Retinal pigment epithelial cell (primary cell): Measurements from ENCODE around the gene DOCK6.

Source experiments
- DNase-seq: peaks from one replicate; pipeline ENCODE4 v3.0.0-alpha.2; 2010; ENCODE audit warnings: low read depth
- H3K4me3 ChIP-seq: 2 replicates; pipeline ENCODE4 v1.5.1; 2011; ENCODE audit warnings: mild to moderate bottlenecking, low read length, control low read depth, moderate library complexity
- CTCF ChIP-seq: conservative IDR thresholded peaks from 2 replicates; pipeline ENCODE4 v1.5.1; 2011; ENCODE audit warnings: low read depth, low read length, control low read depth, inconsistent platforms

DOCK6 gene

GRCh38 chr19:11288349-11288748, 26.0 kb upstream of the DOCK6 start:
- H3K4me3 ChIP-seq = no peak overlapping the region
- TF ChIP-seq CTCF = peak; percentile 71
- DNase-seq = no peak

DNA sequence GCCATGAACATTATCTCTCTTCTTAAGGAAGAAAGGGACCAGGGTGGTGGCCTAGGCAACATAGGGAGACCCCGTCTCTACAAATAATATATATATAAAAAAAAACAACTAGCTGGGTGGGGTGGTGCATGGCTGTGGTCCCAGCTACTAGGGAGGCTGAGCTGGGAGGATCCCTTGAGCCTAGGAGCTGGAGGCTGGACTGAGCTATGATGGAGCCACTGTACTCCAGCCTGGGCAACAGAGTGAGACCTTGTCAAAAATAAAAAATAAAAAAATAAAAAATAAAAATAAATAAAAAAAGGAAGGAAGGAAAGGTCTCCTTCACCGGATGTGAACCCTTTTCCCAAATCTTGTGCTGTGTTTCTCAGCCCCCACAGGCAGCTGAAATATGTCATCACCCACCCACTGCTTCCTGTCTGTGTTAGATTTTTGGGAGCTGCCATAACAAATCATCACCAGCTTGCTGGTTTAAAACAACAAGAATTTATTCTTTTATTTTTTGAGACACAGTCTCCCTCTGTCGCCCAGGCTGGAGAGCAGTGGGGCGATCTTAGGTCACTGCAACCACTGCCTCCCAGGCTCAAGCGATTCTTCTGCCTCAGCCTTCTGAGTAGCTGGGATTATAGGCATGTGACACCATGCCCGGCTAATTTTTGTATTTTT, 24.1 kb upstream of the DOCK6 start:
- no peak for DNase-seq
- TF ChIP-seq CTCF = peak; percentile 17
- H3K4me3 ChIP-seq = no peak overlapping the region

DNA sequence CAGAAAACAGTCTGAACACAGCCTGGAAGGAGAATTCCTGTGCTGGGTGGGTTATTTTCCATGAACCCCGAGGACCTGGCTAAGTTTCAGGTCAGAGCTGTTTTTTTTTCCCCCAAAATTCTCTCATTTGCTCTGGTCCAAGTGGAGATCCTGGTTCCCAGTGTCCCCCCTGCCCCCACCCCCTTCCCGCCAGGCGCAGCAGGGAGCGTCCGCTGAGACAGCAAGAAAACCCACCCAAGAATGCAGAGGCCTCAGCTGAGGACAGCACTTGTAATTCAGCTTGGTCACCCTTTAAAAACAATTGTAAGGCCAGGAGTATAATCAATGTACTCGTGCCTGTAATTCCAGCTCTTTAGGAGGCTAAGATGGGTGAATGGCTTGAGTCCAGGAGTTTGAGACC, 22.2 kb upstream of the DOCK6 start:
- TF ChIP-seq CTCF = no peak

GRCh38 chr19:11281356-11282049, 19.2 kb upstream of the DOCK6 start:
- no peak for TF ChIP-seq CTCF
- no peak overlapping the region for H3K4me3 ChIP-seq
- no peak for DNase-seq

More for the DNA sequence above, 22.2 kb upstream of the DOCK6 start:
- no peak overlapping the region for H3K4me3 ChIP-seq
- no peak for DNase-seq

- H3K4me3 ChIP-seq = no peak overlapping the region
These were observed 17.3 kb upstream of the DOCK6 start for GRCh38 chr19:11279505-11280236.

GRCh38 chr19:11278670-11279069, 16.3 kb upstream of the DOCK6 start:
- no peak for TF ChIP-seq CTCF

More at GRCh38 chr19:11279505-11280236, 17.3 kb upstream of the DOCK6 start:
- no peak for DNase-seq
- TF ChIP-seq CTCF = no peak

More at GRCh38 chr19:11278670-11279069, 16.3 kb upstream of the DOCK6 start:
- no peak for DNase-seq
- no peak overlapping the region for H3K4me3 ChIP-seq
